CD14-positive monocyte (primary cell): ENCODE measurements around the gene EIF4G2. TPM values are rescaled to one million over a fixed set of nuclear protein-coding genes. Genes with fewer than 3 reads are reported as not detected.

Source experiments
- DNase-seq, 3 donors: peaks; one replicate each; pipeline ENCODE4 v3.0.0-alpha.2; 2011 to 2022
- H2AFZ ChIP-seq: 2 replicates; pipeline ENCODE4 v1.6.0; 2012; ENCODE audit warnings: mild to moderate bottlenecking, low read depth, low read length, inconsistent platforms; ENCODE audit not compliant: insufficient read depth, poor library complexity, severe bottlenecking
- H3K27ac ChIP-seq, 2 donors: 1 replicate in 1 of 2; 2 replicates in 1 of 2; pipeline ENCODE4 v1.5.1; 2012 to 2013; ENCODE audit warnings: low read length in 2 of 2, control low read depth in 1 of 2, inconsistent platforms in 1 of 2, low read depth in 1 of 2, mild to moderate bottlenecking in 1 of 2
- H3K27me3 ChIP-seq, 2 donors: one replicate each; pipeline versions ENCODE4 v1.6.0 to v1.6.1; 2011 to 2013; ENCODE audit warnings: low read length in 2 of 2; ENCODE audit not compliant: control insufficient read depth in 2 of 2, insufficient read depth in 2 of 2
- H3K36me3 ChIP-seq, 2 donors: replicated peaks in 1 of 2; 1 replicate in 1 of 2; 2 replicates in 1 of 2; pipeline versions ENCODE4 v1.5.1 to v1.6.1; 2012 to 2013; ENCODE audit warnings: low read length in 2 of 2, control low read depth in 1 of 2, inconsistent platforms in 1 of 2, mild to moderate bottlenecking in 1 of 2; ENCODE audit not compliant: insufficient read depth in 2 of 2, control insufficient read depth in 1 of 2
- H3K4me1 ChIP-seq, 2 donors: 1 replicate in 1 of 2; 2 replicates in 1 of 2; pipeline versions ENCODE4 v1.5.1 to v1.6.1; 2012 to 2013; ENCODE audit warnings: low read length in 2 of 2, control low read depth in 1 of 2, inconsistent platforms in 1 of 2, mild to moderate bottlenecking in 1 of 2, moderate library complexity in 1 of 2; ENCODE audit not compliant: insufficient read depth in 2 of 2, control insufficient read depth in 1 of 2
- H3K4me2 ChIP-seq: replicated peaks from 2 replicates; pipeline ENCODE3; 2012; ENCODE audit warnings: low read length, moderate library complexity, mild to moderate bottlenecking; ENCODE audit not compliant: poor library complexity, severe bottlenecking; ENCODE audit errors: extremely low read depth
- H3K4me3 ChIP-seq, 3 experiments: fragments of 200-600 bp in 1 of 3; sonication (generic) in 1 of 3; replicated peaks in 1 of 3; 1 replicate in 2 of 3; 2 replicates in 1 of 3; pipeline ENCODE4 v1.5.1; 2011 to 2013; ENCODE audit warnings: low read length in 3 of 3, mild to moderate bottlenecking in 3 of 3, control low read depth in 2 of 3, low read depth in 2 of 3, inconsistent platforms in 1 of 3, moderate library complexity in 1 of 3
- H3K79me2 ChIP-seq: 2 replicates; pipeline ENCODE4 v1.6.0; 2012; ENCODE audit warnings: mild to moderate bottlenecking, control low read depth, inconsistent platforms, low read length, moderate library complexity; ENCODE audit not compliant: insufficient read depth
- H3K9ac ChIP-seq: 2 replicates; pipeline ENCODE4 v1.6.0; 2017; ENCODE audit warnings: low read length, mild to moderate bottlenecking; ENCODE audit not compliant: insufficient read depth, poor library complexity, severe bottlenecking
- H3K9me3 ChIP-seq, 2 donors: replicated peaks in 1 of 2; 1 replicate in 1 of 2; 2 replicates in 1 of 2; pipeline versions ENCODE4 v1.5.1 to v1.6.1; 2012 to 2013; ENCODE audit warnings: low read length in 2 of 2, control low read depth in 1 of 2; ENCODE audit not compliant: control insufficient read depth in 1 of 2, insufficient read depth in 1 of 2
- H4K20me1 ChIP-seq: 2 replicates; pipeline ENCODE4 v1.6.0; 2012; ENCODE audit warnings: mild to moderate bottlenecking, low read length, control low read depth, moderate library complexity; ENCODE audit not compliant: insufficient read depth
- H3K27ac Mint-ChIP-seq, 7 donors: one replicate each; pipeline ENCODE4 v1.8.0; 2020; ENCODE audit warnings: mild to moderate bottlenecking in 7 of 7, mixed read lengths in 7 of 7, moderate library complexity in 6 of 7, inconsistent platforms in 2 of 7
- H3K27me3 Mint-ChIP-seq, 3 donors: one replicate each; pipeline ENCODE4 v1.8.0; 2021 to 2022; ENCODE audit warnings: low read depth in 3 of 3, mild to moderate bottlenecking in 3 of 3, mixed read lengths in 3 of 3, moderate library complexity in 3 of 3, inconsistent platforms in 1 of 3
- H3K36me3 Mint-ChIP-seq, 2 donors: one replicate each; pipeline ENCODE4 v1.8.0; 2020; ENCODE audit warnings: mixed read lengths in 2 of 2, inconsistent platforms in 1 of 2, mild to moderate bottlenecking in 1 of 2
- H3K4me1 Mint-ChIP-seq: one replicate; pipeline ENCODE4 v1.8.0; 2020; ENCODE audit warnings: mild to moderate bottlenecking, mixed read lengths
- H3K4me3 Mint-ChIP-seq, 2 donors: one replicate each; pipeline ENCODE4 v1.8.0; 2020; ENCODE audit warnings: mild to moderate bottlenecking in 2 of 2, mixed read lengths in 2 of 2, moderate library complexity in 1 of 2
- H3K9me3 Mint-ChIP-seq, 7 donors: one replicate each; pipeline ENCODE4 v1.8.0; 2020 to 2022; ENCODE audit warnings: mixed read lengths in 7 of 7, mild to moderate bottlenecking in 6 of 7, moderate library complexity in 6 of 7, inconsistent platforms in 2 of 7
- WGBS: methylation state at CpG from one replicate; pipeline ENCODE4 v1.1.5; 2013; ENCODE audit warnings: missing lambda C conversion rate; ENCODE audit not compliant: insufficient coverage; 5-methylcytosine and 5-hydroxymethylcytosine counted together
- intact Hi-C, 2 donors: fragments of 100-400 bp; cut with micrococcal nuclease; formaldehyde crosslinking; loops; one replicate each; pipeline versions ENCODE4 v1.15.0 to v1.15.1; 2023
- polyA plus RNA-seq, 3 donors: library from polyadenylated mRNA; depleted of rRNA in 1 of 3; unstranded in 2 of 3; stranded (reverse) in 1 of 3; fragments of 300-500 nt in 2 of 3; fragments of >200 nt in 1 of 3; fragmentation: Illumina TruSeq in 2 of 3; gene quantifications; 1 replicate in 2 of 3; 2 replicates in 1 of 3; pipeline ENCODE4 v1.2.3, GENCODE V29; 2012 to 2021
- TF ChIP-seq, protein P1 (sequence below): fragments of 200-600 bp; IDR thresholded peaks from one replicate; pipeline ENCODE4 v1.8.0; 2022; ENCODE audit warnings: antibody characterized with exemption, mild to moderate bottlenecking

EIF4G2 gene
- polyA plus RNA-seq, 3 donors, result 334 to 439 (median 386) TPM

DNA sequence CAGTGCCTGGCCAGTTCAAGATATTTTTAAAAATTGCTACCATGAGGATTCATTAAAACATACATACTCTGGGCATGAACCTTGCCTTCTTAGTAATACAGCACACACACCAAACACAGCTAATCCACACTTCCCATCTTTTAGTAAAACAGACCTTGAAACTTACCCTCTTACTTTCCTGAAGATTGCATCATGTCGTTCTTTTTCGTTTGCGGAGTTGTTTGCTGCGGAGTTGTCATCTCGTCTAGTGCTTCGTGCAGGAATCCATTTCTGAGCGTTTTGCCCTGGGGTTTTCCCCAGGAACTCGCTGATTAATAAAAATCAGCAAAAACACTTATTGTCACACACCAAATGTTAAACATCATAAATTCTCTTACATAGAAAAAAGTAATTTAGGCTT, 3.0 kb downstream of the EIF4G2 start:
- no peaks in the 10 kb centered on the region for H3K27me3 Mint-ChIP-seq
- Histone ChIP-seq H3K36me3 (peaks cover 64 to 65% of the 10 kb centered on the region in 2 donors), H3K4me1 (peaks cover 27 to 43% of the 10 kb centered on the region in 2 donors), H3K27ac (peak overlapping the region in 1 of 2 donors; percentile 97), H3K27me3 (no peaks in the 10 kb centered on the region), H3K9me3 (no peaks in the 10 kb centered on the region), H3K79me2 (peaks cover 77% of the 10 kb centered on the region), H3K4me3 (no peak overlapping the region), H3K4me2 (peak overlapping the region; percentile 91), H4K20me1 (peaks cover 76% of the 10 kb centered on the region), H3K9ac (no peak overlapping the region), H2AFZ (no peak overlapping the region)
- peak overlapping the region in 5 of 7 donors; percentile 5 to 34 (median 12) for H3K27ac Mint-ChIP-seq
- no CpG with 5 or more reads among the region's 8 CpGs for WGBS
- no peaks in the 10 kb centered on the region for H3K9me3 Mint-ChIP-seq
- peak in 1 of 3 donors; percentile 22 for DNase-seq
- TF ChIP-seq, protein P1, sequence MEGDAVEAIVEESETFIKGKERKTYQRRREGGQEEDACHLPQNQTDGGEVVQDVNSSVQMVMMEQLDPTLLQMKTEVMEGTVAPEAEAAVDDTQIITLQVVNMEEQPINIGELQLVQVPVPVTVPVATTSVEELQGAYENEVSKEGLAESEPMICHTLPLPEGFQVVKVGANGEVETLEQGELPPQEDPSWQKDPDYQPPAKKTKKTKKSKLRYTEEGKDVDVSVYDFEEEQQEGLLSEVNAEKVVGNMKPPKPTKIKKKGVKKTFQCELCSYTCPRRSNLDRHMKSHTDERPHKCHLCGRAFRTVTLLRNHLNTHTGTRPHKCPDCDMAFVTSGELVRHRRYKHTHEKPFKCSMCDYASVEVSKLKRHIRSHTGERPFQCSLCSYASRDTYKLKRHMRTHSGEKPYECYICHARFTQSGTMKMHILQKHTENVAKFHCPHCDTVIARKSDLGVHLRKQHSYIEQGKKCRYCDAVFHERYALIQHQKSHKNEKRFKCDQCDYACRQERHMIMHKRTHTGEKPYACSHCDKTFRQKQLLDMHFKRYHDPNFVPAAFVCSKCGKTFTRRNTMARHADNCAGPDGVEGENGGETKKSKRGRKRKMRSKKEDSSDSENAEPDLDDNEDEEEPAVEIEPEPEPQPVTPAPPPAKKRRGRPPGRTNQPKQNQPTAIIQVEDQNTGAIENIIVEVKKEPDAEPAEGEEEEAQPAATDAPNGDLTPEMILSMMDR, result no peak
- H3K36me3 Mint-ChIP-seq, result peaks cover 63 to 66% of the 10 kb centered on the region in 2 donors
- H3K4me1 Mint-ChIP-seq, result peaks cover 34% of the 10 kb centered on the region
- intact Hi-C loops, result loop anchor here in 1 of 2 donors (5.0 to 10.0 kb wide), 2 partner anchors 52 to 1039 kb away; partner anchors contain the start of genes USP47 and ZBED5
- H3K4me3 Mint-ChIP-seq, result no peak overlapping the region

DNA sequence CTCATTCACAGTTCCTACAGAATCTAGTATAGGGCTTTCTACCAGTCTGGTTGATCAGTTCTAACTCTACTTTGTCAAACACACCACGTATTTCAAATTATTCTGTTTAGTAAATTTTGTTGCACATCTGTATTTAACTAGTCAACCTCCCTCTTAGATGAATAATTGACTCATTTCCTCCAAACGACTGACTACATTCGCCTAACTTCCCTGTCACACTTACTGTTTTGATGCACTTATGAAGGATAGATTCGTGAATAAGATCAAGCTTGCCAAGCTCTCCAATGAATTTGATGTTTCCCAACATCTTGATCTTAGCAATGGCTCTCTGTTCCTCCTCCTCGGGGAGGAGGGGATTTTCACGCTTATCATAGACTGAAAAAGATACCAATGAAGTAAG, 5.0 kb downstream of the EIF4G2 start:
- Histone ChIP-seq H3K4me3 (no peak overlapping the region), H3K36me3 (peaks cover 85 to 86% of the 10 kb centered on the region in 2 donors), H3K27me3 (no peaks in the 10 kb centered on the region), H3K9ac (no peak overlapping the region), H3K27ac (peak overlapping the region in 1 of 2 donors; percentile 42), H3K4me2 (no peak overlapping the region), H3K4me1 (peaks cover 28 to 44% of the 10 kb centered on the region in 2 donors), H3K79me2 (peaks cover 77% of the 10 kb centered on the region), H2AFZ (no peak overlapping the region), H3K9me3 (no peaks in the 10 kb centered on the region), H4K20me1 (peaks cover 90% of the 10 kb centered on the region)
- Mint-ChIP-seq H3K4me3 (no peak overlapping the region), H3K27ac (peak overlapping the region in 3 of 7 donors; percentile 46 to 50 (median 48)), H3K4me1 (peaks cover 33% of the 10 kb centered on the region), H3K36me3 (peaks cover 84 to 86% of the 10 kb centered on the region in 2 donors), H3K9me3 (no peaks in the 10 kb centered on the region), H3K27me3 (no peaks in the 10 kb centered on the region)
- intact Hi-C loops, result loop anchor here in 1 of 2 donors (10.0 kb wide), 1 partner anchor 1041 kb away; the partner anchor contains the start of gene USP47
- TF ChIP-seq, protein P1, result no peak
- WGBS, result 80% methylated on average over 1 of the region's 6 CpGs
- no peak for DNase-seq
